Astrocyte (in vitro differentiated cells and primary cell): ENCODE results near the gene CMC1. TPM values are rescaled to one million over a fixed set of nuclear protein-coding genes. Genes with fewer than 3 reads are reported as not detected.
A peak's percentile ranks its signal among the peaks of the same experiment; 100 is the strongest.

ENCODE experiments used
- DNase-seq: peaks from one replicate; pipeline ENCODE4 v3.0.0-alpha.2; 2010; ENCODE audit warnings: low read depth
- FAIRE-seq: peaks from 2 replicates; lab custom pipeline; 2011; peaks lifted over from hg19 to GRCh38; lab: Jason Lieb, UNC
- H2AFZ ChIP-seq: 2 replicates; pipeline ENCODE4 v1.6.0; 2012; ENCODE audit warnings: low read depth, low read length, inconsistent platforms
- H3K27ac ChIP-seq: 2 replicates; pipeline ENCODE4 v1.5.1; 2011; ENCODE audit warnings: low read depth, low read length, inconsistent platforms
- H3K27me3 ChIP-seq: 2 replicates; pipeline ENCODE4 v1.6.0; 2011; ENCODE audit warnings: low read length, inconsistent platforms; ENCODE audit not compliant: insufficient read depth
- H3K36me3 ChIP-seq: 2 replicates; pipeline ENCODE4 v1.5.1; 2011; ENCODE audit warnings: low read length, inconsistent platforms; ENCODE audit not compliant: insufficient read depth
- H3K4me1 ChIP-seq: 2 replicates; pipeline ENCODE4 v1.5.1; 2011; ENCODE audit warnings: low read length, inconsistent platforms; ENCODE audit not compliant: insufficient read depth
- H3K4me2 ChIP-seq: 2 replicates; pipeline ENCODE4 v1.6.0; 2012; ENCODE audit warnings: low read length, inconsistent platforms
- H3K4me3 ChIP-seq: 2 replicates; pipeline ENCODE4 v1.5.1; 2011; ENCODE audit warnings: low read depth, mild to moderate bottlenecking, low read length, inconsistent platforms; ENCODE audit not compliant: insufficient read depth
- H3K79me2 ChIP-seq: 2 replicates; pipeline ENCODE4 v1.6.0; 2012; ENCODE audit warnings: mild to moderate bottlenecking, low read length, inconsistent platforms; ENCODE audit not compliant: insufficient read depth
- H3K9ac ChIP-seq: 2 replicates; pipeline ENCODE4 v1.6.0; 2012; ENCODE audit warnings: mild to moderate bottlenecking, low read length, inconsistent platforms
- H3K9me3 ChIP-seq: 2 replicates; pipeline ENCODE4 v1.5.1; 2012; ENCODE audit warnings: low read depth, mild to moderate bottlenecking, low read length, inconsistent platforms; ENCODE audit not compliant: insufficient read depth
- H4K20me1 ChIP-seq: 2 replicates; pipeline ENCODE4 v1.6.0; 2012; ENCODE audit warnings: low read length, inconsistent platforms; ENCODE audit not compliant: insufficient read depth
- H3K27ac Mint-ChIP-seq: one replicate; pipeline ENCODE4 v1.8.0; 2021; ENCODE audit warnings: mild to moderate bottlenecking, mixed read lengths; ENCODE audit not compliant: unreplicated experiment
- H3K27me3 Mint-ChIP-seq: one replicate; pipeline ENCODE4 v1.8.0; 2021; ENCODE audit warnings: low read depth, mixed read lengths; ENCODE audit not compliant: unreplicated experiment
- H3K36me3 Mint-ChIP-seq: one replicate; pipeline ENCODE4 v1.8.0; 2021; ENCODE audit warnings: low read depth, mixed read lengths; ENCODE audit not compliant: unreplicated experiment
- H3K4me1 Mint-ChIP-seq: one replicate; pipeline ENCODE4 v1.8.0; 2021; ENCODE audit warnings: low read depth, mixed read lengths; ENCODE audit not compliant: unreplicated experiment
- H3K4me3 Mint-ChIP-seq: one replicate; pipeline ENCODE4 v1.8.0; 2021; ENCODE audit warnings: mild to moderate bottlenecking, moderate library complexity, mixed read lengths; ENCODE audit not compliant: unreplicated experiment
- H3K9me3 Mint-ChIP-seq: one replicate; pipeline ENCODE4 v1.8.0; 2021; ENCODE audit warnings: mild to moderate bottlenecking, mixed read lengths; ENCODE audit not compliant: unreplicated experiment
- EZH2 ChIP-seq: IDR thresholded peaks from 2 replicates; pipeline ENCODE4 v1.6.1; 2012; ENCODE audit warnings: mild to moderate bottlenecking, low read length, inconsistent platforms; ENCODE audit not compliant: insufficient read depth
- total RNA-seq: library from RNA; stranded (reverse); gene quantifications from 2 replicates; pipeline ENCODE4 v1.2.1, GENCODE V29; 2021
- TF ChIP-seq, protein P1 (sequence below): IDR thresholded peaks from 2 replicates; pipeline ENCODE4 v1.5.1; 2011; ENCODE audit warnings: low read depth, mild to moderate bottlenecking, inconsistent platforms, low read length, moderate library complexity; ENCODE audit not compliant: insufficient read depth

CMC1 gene
- total RNA-seq, 1 donor from 2014 or later, result 13.4 TPM

DNA sequence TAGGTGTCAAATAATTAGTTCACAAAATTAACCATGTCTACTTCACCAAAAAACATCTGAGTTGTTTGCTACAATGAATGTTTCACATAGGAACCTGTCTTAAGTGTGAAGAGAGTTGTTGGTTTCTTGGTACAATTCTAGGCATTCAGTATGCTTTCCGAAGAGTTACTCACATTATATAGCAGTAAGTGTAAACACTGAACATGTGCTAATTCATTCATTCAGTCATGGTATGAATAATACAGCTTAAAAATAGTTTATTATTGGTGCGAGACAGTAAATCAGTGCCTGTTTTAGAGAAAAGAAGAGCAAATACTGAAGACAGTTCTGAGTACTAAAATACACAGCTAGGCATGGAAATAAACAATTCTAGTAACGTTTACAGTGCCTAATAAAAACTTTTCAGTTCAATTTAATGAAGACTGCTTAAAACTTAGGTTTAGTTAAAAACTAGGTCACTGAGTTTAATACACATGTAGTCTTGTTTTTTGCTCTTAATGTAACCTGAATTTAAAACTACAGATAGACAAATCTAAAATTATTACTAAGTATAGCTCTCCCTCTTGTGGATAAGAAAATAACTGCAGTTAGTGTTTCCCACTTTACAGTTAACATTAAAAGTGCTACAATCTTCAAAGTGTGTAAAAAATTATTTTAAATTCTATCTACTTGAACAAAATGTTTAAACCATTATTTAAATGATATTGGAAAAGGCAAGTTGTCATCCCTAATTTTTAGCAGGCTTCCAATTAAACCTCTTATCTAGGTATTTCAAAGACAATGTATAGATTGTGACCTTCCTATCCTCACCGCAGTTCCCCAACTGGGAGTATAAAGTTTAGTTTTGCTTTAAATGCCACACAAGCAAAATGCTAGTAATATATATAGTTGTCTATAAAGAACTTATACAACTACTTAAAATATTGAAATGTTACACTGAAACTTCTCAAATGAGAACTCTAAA lies 87.1 kb downstream of the CMC1 start:
- TF ChIP-seq, protein P1, sequence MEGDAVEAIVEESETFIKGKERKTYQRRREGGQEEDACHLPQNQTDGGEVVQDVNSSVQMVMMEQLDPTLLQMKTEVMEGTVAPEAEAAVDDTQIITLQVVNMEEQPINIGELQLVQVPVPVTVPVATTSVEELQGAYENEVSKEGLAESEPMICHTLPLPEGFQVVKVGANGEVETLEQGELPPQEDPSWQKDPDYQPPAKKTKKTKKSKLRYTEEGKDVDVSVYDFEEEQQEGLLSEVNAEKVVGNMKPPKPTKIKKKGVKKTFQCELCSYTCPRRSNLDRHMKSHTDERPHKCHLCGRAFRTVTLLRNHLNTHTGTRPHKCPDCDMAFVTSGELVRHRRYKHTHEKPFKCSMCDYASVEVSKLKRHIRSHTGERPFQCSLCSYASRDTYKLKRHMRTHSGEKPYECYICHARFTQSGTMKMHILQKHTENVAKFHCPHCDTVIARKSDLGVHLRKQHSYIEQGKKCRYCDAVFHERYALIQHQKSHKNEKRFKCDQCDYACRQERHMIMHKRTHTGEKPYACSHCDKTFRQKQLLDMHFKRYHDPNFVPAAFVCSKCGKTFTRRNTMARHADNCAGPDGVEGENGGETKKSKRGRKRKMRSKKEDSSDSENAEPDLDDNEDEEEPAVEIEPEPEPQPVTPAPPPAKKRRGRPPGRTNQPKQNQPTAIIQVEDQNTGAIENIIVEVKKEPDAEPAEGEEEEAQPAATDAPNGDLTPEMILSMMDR, result peak; percentile 59
- TF ChIP-seq EZH2, result no peak
- H3K4me3 ChIP-seq, result no peak overlapping the region
- FAIRE-seq (no peak), DNase-seq (no peak)
- H3K27ac ChIP-seq, result no peak overlapping the region
- no peak overlapping the region for H3K4me2 ChIP-seq
- no peaks in the 10 kb centered on the region for H3K9me3 Mint-ChIP-seq
- no peaks in the 10 kb centered on the region for H3K4me1 ChIP-seq
- peaks cover 3% of the 10 kb centered on the region for H3K36me3 Mint-ChIP-seq
- H3K27ac Mint-ChIP-seq, result no peak overlapping the region
- no peaks in the 10 kb centered on the region for H3K27me3 Mint-ChIP-seq
- no peaks in the 10 kb centered on the region for H3K79me2 ChIP-seq
- H2AFZ ChIP-seq, result no peak overlapping the region
- no peak overlapping the region for H3K4me3 Mint-ChIP-seq
- peaks cover 26% of the 10 kb centered on the region for H3K36me3 ChIP-seq
- no peaks in the 10 kb centered on the region for H3K9me3 ChIP-seq
- H3K9ac ChIP-seq, result no peak overlapping the region
- no peaks in the 10 kb centered on the region for H3K27me3 ChIP-seq
- no peaks in the 10 kb centered on the region for H4K20me1 ChIP-seq
- peaks cover 8% of the 10 kb centered on the region for H3K4me1 Mint-ChIP-seq

DNA sequence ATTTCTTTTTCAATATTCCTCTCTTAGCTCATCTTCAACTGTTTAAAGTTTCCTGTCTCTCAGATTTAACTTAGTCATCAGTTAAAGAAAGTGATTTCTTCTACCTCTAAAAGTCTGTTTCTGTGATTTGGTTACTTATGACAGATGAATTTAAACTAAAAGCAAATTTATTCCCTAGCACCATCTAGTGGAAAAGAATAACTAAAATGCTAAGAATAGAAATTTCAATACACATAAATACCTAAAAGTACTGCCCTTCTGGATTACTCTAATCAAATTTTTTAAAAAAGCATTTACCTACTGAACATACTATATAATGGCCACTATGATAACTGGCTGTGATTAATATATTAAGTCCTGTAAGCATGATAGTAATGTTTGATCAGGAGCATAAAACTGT lies 93.1 kb downstream of the CMC1 start:
- TF ChIP-seq EZH2, result no peak
- TF ChIP-seq, protein P1, result peak; percentile 8
- H3K27ac ChIP-seq, result no peak overlapping the region
- FAIRE-seq, result no peak

DNA sequence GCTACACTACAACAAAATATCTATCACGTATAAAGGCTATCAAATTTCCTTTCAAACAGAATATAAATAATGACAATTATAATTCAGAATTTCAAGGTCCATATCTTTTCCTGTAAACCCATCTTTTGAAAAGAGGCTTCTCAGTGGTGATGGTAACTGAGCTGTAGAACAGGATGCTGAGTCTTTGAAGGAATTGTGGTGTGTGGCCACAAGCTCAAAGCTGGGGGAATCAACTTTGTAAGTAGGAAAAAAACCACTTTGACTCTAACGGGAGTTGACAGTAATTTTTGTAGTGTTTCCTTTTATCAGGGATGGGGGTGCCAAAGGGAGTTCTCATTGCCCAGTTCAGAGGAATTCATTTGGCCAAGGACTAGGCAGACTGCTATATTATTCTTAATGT lies 93.8 kb downstream of the CMC1 start:
- H3K27ac Mint-ChIP-seq, result no peak overlapping the region
- H3K36me3 ChIP-seq, result peaks cover 17% of the 10 kb centered on the region
- peaks cover 3% of the 10 kb centered on the region for H3K36me3 Mint-ChIP-seq

More for the DNA sequence above, 93.1 kb downstream of the CMC1 start:
- H3K4me1 Mint-ChIP-seq, result no peaks in the 10 kb centered on the region
- H3K27ac Mint-ChIP-seq, result no peak overlapping the region
- no peak overlapping the region for H2AFZ ChIP-seq
- no peaks in the 10 kb centered on the region for H3K9me3 Mint-ChIP-seq
- H3K27me3 ChIP-seq, result no peaks in the 10 kb centered on the region
- no peaks in the 10 kb centered on the region for H3K27me3 Mint-ChIP-seq
- H3K79me2 ChIP-seq, result no peaks in the 10 kb centered on the region
- peaks cover 16% of the 10 kb centered on the region for H3K36me3 ChIP-seq
- no peak overlapping the region for H3K9ac ChIP-seq
- no peaks in the 10 kb centered on the region for H3K9me3 ChIP-seq
- H3K4me3 ChIP-seq, result no peak overlapping the region
- DNase-seq, result no peak
- H3K4me1 ChIP-seq, result no peaks in the 10 kb centered on the region
- H4K20me1 ChIP-seq, result peaks cover 4% of the 10 kb centered on the region
- H3K4me3 Mint-ChIP-seq, result no peak overlapping the region
- H3K36me3 Mint-ChIP-seq, result peaks cover 3% of the 10 kb centered on the region
- no peak overlapping the region for H3K4me2 ChIP-seq

More for the DNA sequence above, 93.8 kb downstream of the CMC1 start:
- H3K9me3 ChIP-seq, result no peaks in the 10 kb centered on the region
- Mint-ChIP-seq H3K9me3 (no peaks in the 10 kb centered on the region), H3K4me3 (no peak overlapping the region), H3K27me3 (no peaks in the 10 kb centered on the region), H3K4me1 (no peaks in the 10 kb centered on the region)
- H3K4me1 ChIP-seq, result no peaks in the 10 kb centered on the region
- FAIRE-seq, result no peak
- no peak overlapping the region for H3K4me3 ChIP-seq
- no peak overlapping the region for H3K9ac ChIP-seq
- no peaks in the 10 kb centered on the region for H3K79me2 ChIP-seq
- H3K27ac ChIP-seq, result no peak overlapping the region
- no peaks in the 10 kb centered on the region for H3K27me3 ChIP-seq
- TF ChIP-seq, protein P1, result no peak
- no peak for TF ChIP-seq EZH2
- H4K20me1 ChIP-seq, result peaks cover 4% of the 10 kb centered on the region
- no peak overlapping the region for H2AFZ ChIP-seq
- H3K4me2 ChIP-seq, result no peak overlapping the region
- no peak for DNase-seq
